KBM-7 (cell line): ENCODE data around the gene AOAH.
A peak's percentile ranks its signal among the peaks of the same experiment; 100 is the strongest.

Experiments
- DNase-seq: peaks from one replicate; pipeline ENCODE4 v3.0.0-alpha.2; 2015
- in situ Hi-C: fragments of 300-500 bp; cut with MboI; formaldehyde crosslinking; loops from 2 replicates; pipeline ENCODE4 v1.14.3; 2020; ENCODE audit warnings: low sequenced_read_pairs, low pct_unique_long_range_greater_than_20kb, mixed read lengths

The AOAH gene

GRCh38 chr7:36591636-36592035 is 132.7 kb downstream of the AOAH start:
- DNase-seq = peak; percentile 7

GRCh38 chr7:36589391-36589790 is 134.9 kb downstream of the AOAH start:
- in situ Hi-C loops = no loop called here

More at GRCh38 chr7:36591636-36592035, 132.7 kb downstream of the AOAH start:
- in situ Hi-C loops = no loop called here

DNA sequence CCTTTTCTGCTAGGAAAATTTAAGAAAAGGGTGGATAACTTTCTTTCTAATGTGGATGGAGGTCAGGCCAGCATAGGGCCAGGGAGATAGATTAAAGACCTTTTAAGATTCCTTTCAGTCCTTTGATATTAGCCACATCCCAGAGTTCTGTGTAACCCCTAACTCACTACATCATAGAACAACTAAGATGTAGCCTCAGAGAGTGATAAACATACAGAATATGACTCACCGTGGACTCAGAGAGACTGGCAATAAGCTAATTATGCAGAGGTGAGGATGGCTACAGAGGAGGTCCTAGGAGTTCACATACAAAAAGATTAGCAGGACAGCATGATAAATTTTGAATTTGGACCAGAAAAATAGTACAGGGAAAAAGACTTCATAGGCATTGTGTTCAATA is 141.0 kb downstream of the AOAH start:
- in situ Hi-C loops = no loop called here
- no peak for DNase-seq

More at GRCh38 chr7:36589391-36589790, 134.9 kb downstream of the AOAH start:
- DNase-seq = no peak

- in situ Hi-C loops = no loop called here
- no peak for DNase-seq
Observed at GRCh38 chr7:36575832-36576231, 148.5 kb downstream of the AOAH start.

GRCh38 chr7:36573066-36573465 is 151.2 kb downstream of the AOAH start:
- in situ Hi-C loops = no loop called here
- DNase-seq = no peak

GRCh38 chr7:36571190-36571560 is 153.1 kb downstream of the AOAH start:
- in situ Hi-C loops = no loop called here
- DNase-seq = no peak

DNA sequence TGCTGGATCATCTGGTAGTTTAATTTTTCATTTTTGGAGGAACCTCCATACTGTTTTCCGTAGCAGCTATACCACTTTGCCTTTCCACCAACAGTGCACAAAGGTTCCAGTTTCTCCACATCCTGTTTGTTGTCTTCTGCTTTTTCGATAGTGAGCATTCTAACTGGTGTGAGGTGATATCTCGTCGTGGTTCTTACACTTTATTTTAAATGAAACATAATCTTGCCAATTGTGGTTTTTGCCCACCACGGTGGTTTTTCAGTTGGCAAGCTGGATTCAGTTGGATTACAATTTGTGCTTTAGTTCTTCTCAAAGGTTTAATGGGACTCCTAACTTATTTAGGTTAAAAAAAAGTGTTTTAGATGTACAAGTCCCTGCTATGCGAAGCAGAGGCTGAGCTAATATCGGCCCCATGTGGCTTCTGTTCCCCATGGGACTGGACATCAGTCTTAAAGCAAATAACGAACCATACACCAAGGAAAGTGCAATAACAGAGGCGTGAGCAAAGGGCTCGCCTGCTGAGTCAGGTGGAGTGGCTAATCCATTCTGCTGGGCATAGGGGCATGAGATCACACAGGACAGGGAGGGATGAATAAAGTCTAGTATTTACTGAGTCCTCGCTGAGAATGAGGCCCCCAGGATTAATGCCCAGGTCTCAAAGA is 153.6 kb downstream of the AOAH start:
- in situ Hi-C loops = no loop called here
- DNase-seq = peak; percentile 29

GRCh38 chr7:36568452-36568849 is 155.8 kb downstream of the AOAH start:
- DNase-seq = no peak
- in situ Hi-C loops = no loop called here

- no peak for DNase-seq
- in situ Hi-C loops = no loop called here
Observed at GRCh38 chr7:36567699-36568451, 156.4 kb downstream of the AOAH start.

GRCh38 chr7:36565792-36566356 is 158.4 kb downstream of the AOAH start:
- in situ Hi-C loops = no loop called here
- DNase-seq = no peak

DNA sequence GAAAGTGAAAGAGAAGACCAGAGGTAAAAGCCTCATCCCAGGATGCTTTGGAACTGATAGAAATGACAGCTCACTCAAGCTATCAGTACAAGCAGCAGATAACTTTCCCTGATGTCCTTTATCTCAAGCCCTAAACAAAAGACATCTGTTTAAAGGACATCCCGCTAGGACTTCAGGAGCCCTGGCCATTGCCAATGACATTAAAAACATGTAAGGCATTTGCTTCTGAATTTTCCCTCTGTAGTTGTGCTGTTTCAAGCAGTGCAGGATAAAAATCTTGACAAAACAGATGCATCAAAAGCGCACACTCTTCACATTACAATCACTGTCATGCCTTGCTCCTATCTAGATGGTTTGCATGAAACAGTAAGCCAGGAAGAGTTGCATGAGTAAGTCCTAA is 159.8 kb downstream of the AOAH start:
- DNase-seq = no peak
- in situ Hi-C loops = no loop called here

GRCh38 chr7:36563706-36564327 is 160.5 kb downstream of the AOAH start:
- no peak for DNase-seq
- in situ Hi-C loops = no loop called here

- in situ Hi-C loops = no loop called here
- no peak for DNase-seq
Observed at GRCh38 chr7:36562121-36562520, 162.2 kb downstream of the AOAH start.

DNA sequence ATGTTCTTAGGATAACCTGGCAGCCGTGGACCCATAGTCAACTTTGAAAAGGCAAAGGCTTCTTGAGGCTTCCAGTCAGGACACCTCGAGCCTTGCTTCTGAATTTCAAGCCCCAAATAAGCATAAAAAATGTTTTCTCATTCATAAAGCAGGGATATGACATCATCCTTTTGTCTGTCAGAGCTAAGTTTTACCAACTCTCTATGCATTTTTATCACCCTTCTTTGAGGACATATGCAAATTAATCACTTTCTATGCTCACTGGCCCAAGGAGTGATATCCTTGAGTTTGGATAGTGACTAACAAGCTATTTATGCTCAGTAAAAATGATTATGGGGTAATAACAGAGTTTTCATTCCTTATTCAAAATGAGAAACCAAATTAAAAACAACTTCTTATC is 175.3 kb downstream of the AOAH start:
- DNase-seq = no peak
- in situ Hi-C loops = no loop called here

GRCh38 chr7:36547416-36547815 is 176.9 kb downstream of the AOAH start:
- in situ Hi-C loops = no loop called here
- no peak for DNase-seq

DNA sequence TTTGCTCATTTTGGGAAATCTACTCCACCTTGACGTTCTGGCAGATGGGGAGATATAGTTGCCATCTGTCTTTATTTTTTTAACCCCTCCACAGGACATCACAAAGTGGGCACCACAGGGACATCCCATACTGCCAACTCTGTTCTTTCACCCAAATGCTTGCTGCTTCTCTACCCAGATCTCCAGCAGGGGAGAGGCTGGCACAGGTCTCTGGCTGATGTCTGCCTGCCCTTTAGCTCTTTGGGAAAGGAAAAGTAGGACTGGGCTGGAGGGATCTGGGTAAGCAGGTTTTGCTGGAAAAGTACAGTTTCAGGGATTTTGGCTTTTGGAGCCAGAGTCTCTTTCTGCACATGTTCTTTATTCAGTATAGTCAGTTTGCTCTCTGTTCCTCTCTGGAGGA is 178.0 kb downstream of the AOAH start:
- in situ Hi-C loops = no loop called here
- DNase-seq = no peak

DNA sequence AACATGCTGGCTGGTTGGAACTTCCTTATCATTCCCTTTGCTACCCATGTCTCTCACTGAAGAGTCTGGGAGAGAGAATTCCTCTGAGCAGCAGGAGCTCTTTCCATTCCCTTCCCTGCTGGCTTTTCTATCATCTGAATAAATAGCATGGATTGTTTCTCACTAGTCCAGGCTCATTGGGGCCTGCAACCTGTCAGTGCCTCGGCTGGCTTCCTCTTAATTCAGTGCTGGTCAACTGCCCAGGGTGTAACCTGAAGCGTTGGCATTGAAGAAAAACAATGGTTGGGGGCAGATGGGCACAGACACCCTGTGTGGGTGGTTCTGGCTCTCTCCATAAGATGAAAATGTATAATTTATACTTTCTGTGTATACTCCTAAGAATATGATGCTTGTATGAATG is 179.0 kb downstream of the AOAH start:
- in situ Hi-C loops = no loop called here
- no peak for DNase-seq

DNA sequence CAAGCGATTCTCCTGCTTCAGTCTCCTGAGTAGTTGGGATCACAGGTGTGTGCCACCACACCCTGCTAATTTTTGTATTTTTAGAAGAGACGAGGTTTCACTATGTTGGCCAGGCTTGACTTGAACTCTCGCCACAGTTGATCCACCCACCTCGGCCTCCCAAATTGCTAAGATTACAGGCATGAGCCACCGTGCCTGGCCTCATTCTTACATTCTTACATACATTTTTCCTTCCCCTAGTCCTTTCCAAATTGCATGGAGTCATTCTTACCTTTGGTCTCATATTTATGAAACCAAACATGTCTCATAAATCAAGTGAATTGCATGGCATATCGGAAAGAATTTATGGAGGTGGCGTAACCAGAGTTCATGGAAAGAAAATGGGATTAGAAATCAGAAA is 186.2 kb downstream of the AOAH start:
- in situ Hi-C loops = no loop called here
- DNase-seq = no peak

DNA sequence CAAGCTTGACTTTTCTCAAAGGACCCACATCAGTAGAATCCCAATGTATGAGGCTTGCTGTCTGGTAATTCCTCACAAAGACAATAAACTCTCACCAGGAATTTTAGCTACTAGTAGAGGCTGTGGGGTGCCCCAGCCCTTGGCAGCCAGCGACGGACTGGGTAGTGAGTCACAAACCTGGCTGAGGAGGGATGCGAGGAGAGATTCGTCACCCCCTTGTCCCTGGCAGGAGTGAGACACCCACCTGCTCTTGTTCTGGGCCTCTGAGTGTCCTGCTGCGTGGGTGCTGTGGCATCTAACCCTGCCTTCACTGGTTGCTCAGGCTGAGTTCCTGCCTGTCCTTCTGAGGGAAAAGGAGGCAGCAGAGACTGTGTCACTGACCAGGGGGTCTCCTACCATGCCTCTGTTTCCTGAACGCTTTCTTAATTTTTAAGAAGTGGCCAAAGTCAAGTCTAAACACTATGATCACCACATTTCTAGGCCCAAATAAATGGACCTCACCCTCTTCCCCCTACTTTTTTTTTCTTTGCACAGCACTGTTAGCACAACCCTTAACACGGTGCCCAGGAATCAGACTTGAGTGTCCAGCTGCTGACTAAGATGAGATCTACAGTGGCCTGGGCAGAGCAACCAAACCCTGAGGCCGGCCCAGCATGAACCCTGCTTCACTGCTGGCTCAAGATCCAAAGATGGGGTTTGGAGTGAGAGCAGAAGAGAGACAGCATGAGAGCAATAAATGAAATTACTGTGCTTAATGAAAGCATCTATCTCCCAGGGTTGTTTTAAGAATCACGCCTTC is 188.2 kb downstream of the AOAH start:
- in situ Hi-C loops = no loop called here
- DNase-seq = no peak
